HG03060 (cell line): ENCODE results near the gene UBE3C.

Experiments
- ATAC-seq: cut with Tn5 transposase; IDR thresholded peaks from one replicate; pipeline ENCODE4 v1.9.1; 2021; ENCODE audit warnings: low read depth, moderate number of reproducible peaks; ENCODE audit not compliant: unreplicated experiment

UBE3C gene

GRCh38 chr7:157282141-157282801, 143.5 kb downstream of the UBE3C start:
- no peak for ATAC-seq

- ATAC-seq = no peak
Observed at GRCh38 chr7:157284229-157285014, 145.7 kb downstream of the UBE3C start.

GRCh38 chr7:157291404-157292080, 152.8 kb downstream of the UBE3C start:
- no peak for ATAC-seq

GRCh38 chr7:157292258-157292657, 153.5 kb downstream of the UBE3C start:
- ATAC-seq = no peak

- no peak for ATAC-seq
Observed at GRCh38 chr7:157292770-157293412, 154.2 kb downstream of the UBE3C start.

GRCh38 chr7:157293413-157293788, 154.7 kb downstream of the UBE3C start:
- ATAC-seq = no peak

GRCh38 chr7:157294773-157295172, 156.0 kb downstream of the UBE3C start:
- ATAC-seq = no peak

GRCh38 chr7:157295338-157295737, 156.6 kb downstream of the UBE3C start:
- ATAC-seq = no peak

- ATAC-seq = no peak
Observed at GRCh38 chr7:157297185-157297584, 158.5 kb downstream of the UBE3C start.

GRCh38 chr7:157299317-157299612, 160.5 kb downstream of the UBE3C start:
- ATAC-seq = no peak

- no peak for ATAC-seq
Observed at GRCh38 chr7:157299613-157300368, 161.1 kb downstream of the UBE3C start.

- ATAC-seq = no peak
Observed at GRCh38 chr7:157300369-157300825, 161.7 kb downstream of the UBE3C start.

GRCh38 chr7:157301610-157302120, 162.9 kb downstream of the UBE3C start:
- no peak for ATAC-seq

GRCh38 chr7:157306846-157307838, 168.4 kb downstream of the UBE3C start:
- no peak for ATAC-seq

- ATAC-seq = no peak
Observed at GRCh38 chr7:157309988-157310668, 171.4 kb downstream of the UBE3C start.

GRCh38 chr7:157310676-157311185, 172.0 kb downstream of the UBE3C start:
- ATAC-seq = no peak

- no peak for ATAC-seq
Observed at GRCh38 chr7:157312941-157313340, 174.2 kb downstream of the UBE3C start.

GRCh38 chr7:157313645-157314044, 174.9 kb downstream of the UBE3C start:
- ATAC-seq = no peak
